ENCODE results near the gene LCLAT1. TPM values are rescaled to one million over a fixed set of nuclear protein-coding genes. Genes with fewer than 3 reads are reported as not detected.

LCLAT1 gene
- total RNA-seq, 4 donors from 2014 or later, result 24.9 to 62.9 (median 36.3) TPM

DNA sequence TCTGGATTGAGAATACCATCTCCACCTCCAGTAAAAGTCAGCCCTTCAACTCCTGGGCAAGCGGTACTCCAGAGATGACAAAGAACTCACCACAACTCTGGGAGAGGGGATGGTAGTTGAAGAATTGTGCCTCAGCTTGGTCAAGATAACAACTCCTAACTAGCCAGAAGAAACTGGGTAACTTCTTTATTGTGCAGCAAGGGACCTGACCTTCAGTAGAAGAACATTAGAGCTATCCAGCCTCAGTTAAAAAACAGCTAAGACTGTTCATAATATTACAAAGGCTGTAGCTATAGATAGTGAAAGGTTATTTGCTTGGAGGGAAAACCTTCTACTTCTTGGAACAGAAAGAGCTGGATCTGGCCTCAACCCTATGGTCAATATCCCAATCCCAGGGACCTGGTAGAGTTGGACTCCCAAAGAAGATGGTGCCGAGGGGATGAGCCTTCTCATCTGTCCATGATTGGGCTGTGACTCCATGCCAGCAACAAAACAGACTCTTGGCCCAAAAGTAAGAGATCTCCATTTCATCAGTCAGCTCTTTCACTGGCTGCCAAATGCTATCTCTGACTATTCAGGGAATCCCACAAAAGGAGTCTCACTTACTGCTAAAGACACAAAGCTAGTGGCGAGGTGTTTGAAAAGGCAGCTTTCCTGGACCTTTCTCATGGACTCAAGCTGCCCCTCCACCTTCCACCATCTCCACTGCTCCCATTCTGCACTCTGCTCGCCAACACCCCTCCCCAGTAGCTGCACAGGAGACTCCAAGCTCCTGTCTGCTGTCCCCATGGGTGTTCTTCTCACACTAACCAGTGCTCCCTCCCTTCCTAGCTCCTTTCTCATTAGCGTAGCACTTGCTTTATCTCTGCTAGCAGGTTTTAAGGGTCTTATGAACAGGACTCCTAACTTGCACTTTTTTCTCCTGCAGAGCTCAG lies 214.4 kb downstream of the LCLAT1 start:
- WGBS, result 94% methylated on average over 5 of the region's 5 CpGs
- no peaks in the 10 kb centered on the region for H3K27me3 ChIP-seq
- H3K4me1 ChIP-seq, result peaks cover 0 to 16% (median 6%) of the 10 kb centered on the region in 4 donors
- peak; percentile 72 for DNase-seq (ENCODE audit: extremely low spot score)
- no peaks in the 10 kb centered on the region for H3K9me3 ChIP-seq
- intact Hi-C loops (cut with DNase I), result no loop called here
- no peak overlapping the region for H3K27ac ChIP-seq (replicated peaks in 1 of 4)
- H3K36me3 ChIP-seq, result no peaks in the 10 kb centered on the region
- TF ChIP-seq POLR2A (IDR thresholded peaks at IDR 0.05; ENCODE audit: low read depth) (no peak), EP300 (IDR thresholded peaks at IDR 0.05) (no peak)
- TF ChIP-seq, protein P1, sequence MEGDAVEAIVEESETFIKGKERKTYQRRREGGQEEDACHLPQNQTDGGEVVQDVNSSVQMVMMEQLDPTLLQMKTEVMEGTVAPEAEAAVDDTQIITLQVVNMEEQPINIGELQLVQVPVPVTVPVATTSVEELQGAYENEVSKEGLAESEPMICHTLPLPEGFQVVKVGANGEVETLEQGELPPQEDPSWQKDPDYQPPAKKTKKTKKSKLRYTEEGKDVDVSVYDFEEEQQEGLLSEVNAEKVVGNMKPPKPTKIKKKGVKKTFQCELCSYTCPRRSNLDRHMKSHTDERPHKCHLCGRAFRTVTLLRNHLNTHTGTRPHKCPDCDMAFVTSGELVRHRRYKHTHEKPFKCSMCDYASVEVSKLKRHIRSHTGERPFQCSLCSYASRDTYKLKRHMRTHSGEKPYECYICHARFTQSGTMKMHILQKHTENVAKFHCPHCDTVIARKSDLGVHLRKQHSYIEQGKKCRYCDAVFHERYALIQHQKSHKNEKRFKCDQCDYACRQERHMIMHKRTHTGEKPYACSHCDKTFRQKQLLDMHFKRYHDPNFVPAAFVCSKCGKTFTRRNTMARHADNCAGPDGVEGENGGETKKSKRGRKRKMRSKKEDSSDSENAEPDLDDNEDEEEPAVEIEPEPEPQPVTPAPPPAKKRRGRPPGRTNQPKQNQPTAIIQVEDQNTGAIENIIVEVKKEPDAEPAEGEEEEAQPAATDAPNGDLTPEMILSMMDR (IDR thresholded peaks at IDR 0.05), result no peak
- no peak overlapping the region for H3K4me3 ChIP-seq

- no peak overlapping the region for H3K27ac ChIP-seq (replicated peaks in 1 of 4)
- no peak overlapping the region for H3K4me3 ChIP-seq
- TF ChIP-seq POLR2AphosphoS5 (IDR thresholded peaks at IDR 0.05), result no peak
- no peak for TF ChIP-seq POLR2A (IDR thresholded peaks at IDR 0.05; ENCODE audit: low read depth)
- no peak for TF ChIP-seq EP300 (IDR thresholded peaks at IDR 0.05)
- TF ChIP-seq, protein P1 (IDR thresholded peaks at IDR 0.05), result no peak
- H3K27me3 ChIP-seq, result no peaks in the 10 kb centered on the region
- peaks cover 0 to 2% (median 0%) of the 10 kb centered on the region in 4 donors for H3K9me3 ChIP-seq
- DNase-seq (ENCODE audit: extremely low spot score), result peak; percentile 74
- 82% methylated on average over 12 of the region's 12 CpGs for WGBS
- intact Hi-C loops (cut with DNase I), result no loop called here
- no peaks in the 10 kb centered on the region for H3K36me3 ChIP-seq
- peaks cover 0 to 18% (median 7%) of the 10 kb centered on the region in 4 donors for H3K4me1 ChIP-seq
These were observed 215.5 kb downstream of the LCLAT1 start for GRCh38 chr2:30662268-30663131.

DNA sequence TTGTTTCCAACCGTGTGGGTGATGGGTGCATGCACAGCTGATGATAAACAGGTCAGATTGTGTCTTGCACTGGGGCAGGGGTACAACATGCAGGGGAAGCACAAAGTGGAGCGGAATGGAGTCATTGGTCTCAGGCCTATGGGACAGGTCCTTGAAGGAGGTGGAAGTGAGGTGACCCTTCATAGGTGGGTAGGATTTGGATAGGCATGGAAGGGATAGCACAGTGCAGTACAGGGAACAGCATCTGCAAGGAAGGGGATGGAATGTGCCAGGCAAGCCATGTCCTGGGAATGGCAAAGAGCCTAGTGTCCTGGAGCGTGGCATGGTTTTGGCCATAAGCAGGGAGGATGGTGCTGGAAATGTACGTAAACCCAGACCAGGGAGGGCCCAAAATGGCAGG lies 216.3 kb downstream of the LCLAT1 start:
- intact Hi-C loops (cut with DNase I), result no loop called here
- no peak for DNase-seq (ENCODE audit: extremely low spot score)
- no peak for TF ChIP-seq POLR2AphosphoS5 (IDR thresholded peaks at IDR 0.05)
- no peak for TF ChIP-seq POLR2A (IDR thresholded peaks at IDR 0.05; ENCODE audit: low read depth)
- TF ChIP-seq, protein P1 (IDR thresholded peaks at IDR 0.05), result no peak
- no peak for TF ChIP-seq EP300 (IDR thresholded peaks at IDR 0.05)
- H3K9me3 ChIP-seq, result peaks cover 0 to 7% (median 0%) of the 10 kb centered on the region in 4 donors
- H3K4me3 ChIP-seq, result no peak overlapping the region
- WGBS, result 95% methylated on average over 4 of the region's 4 CpGs
- peaks cover 0 to 18% (median 7%) of the 10 kb centered on the region in 4 donors for H3K4me1 ChIP-seq
- no peaks in the 10 kb centered on the region for H3K36me3 ChIP-seq
- H3K27ac ChIP-seq (replicated peaks in 1 of 4), result no peak overlapping the region
- H3K27me3 ChIP-seq, result no peaks in the 10 kb centered on the region

- 97% methylated on average over 3 of the region's 3 CpGs for WGBS
These were observed 216.8 kb downstream of the LCLAT1 start for GRCh38 chr2:30663806-30664205.

More at GRCh38 chr2:30663806-30664205, 216.8 kb downstream of the LCLAT1 start:
- no peaks in the 10 kb centered on the region for H3K27me3 ChIP-seq
- H3K36me3 ChIP-seq, result no peaks in the 10 kb centered on the region
- no peak overlapping the region for H3K27ac ChIP-seq (replicated peaks in 1 of 4)
- no peak for DNase-seq (ENCODE audit: extremely low spot score)
- H3K4me3 ChIP-seq, result no peak overlapping the region
- peaks cover 0 to 18% (median 7%) of the 10 kb centered on the region in 4 donors for H3K4me1 ChIP-seq
- peaks cover 0 to 7% (median 0%) of the 10 kb centered on the region in 4 donors for H3K9me3 ChIP-seq
- intact Hi-C loops (cut with DNase I), result no loop called here
- TF ChIP-seq EP300 (IDR thresholded peaks at IDR 0.05) (no peak), POLR2A (IDR thresholded peaks at IDR 0.05; ENCODE audit: low read depth) (no peak), POLR2AphosphoS5 (IDR thresholded peaks at IDR 0.05) (no peak)
- TF ChIP-seq, protein P1 (IDR thresholded peaks at IDR 0.05), result no peak
